SJCRH30 (cell line): ENCODE data around the gene AHDC1. TPM values are rescaled to one million over a fixed set of nuclear protein-coding genes. Genes with fewer than 3 reads are reported as not detected.

Source experiments
- DNase-seq, 2 experiments: peaks; one replicate each; pipeline ENCODE4 v3.0.0-alpha.2; 2015 to 2020
- H3K27ac ChIP-seq: fragments of 250-450 bp; sonication (Bioruptor Pico); 2 replicates; pipeline ENCODE4 v1.5.1; 2020; ENCODE audit warnings: mild to moderate bottlenecking, moderate library complexity
- H3K27me3 ChIP-seq: fragments of 250-450 bp; sonication (Bioruptor Pico); 2 replicates; pipeline ENCODE4 v1.5.1; 2020; ENCODE audit warnings: mild to moderate bottlenecking, moderate library complexity
- H3K36me3 ChIP-seq: fragments of 250-450 bp; sonication (Bioruptor Pico); 2 replicates; pipeline ENCODE4 v1.5.1; 2020; ENCODE audit warnings: mild to moderate bottlenecking, moderate library complexity
- H3K4me1 ChIP-seq: fragments of 250-450 bp; sonication (Bioruptor Pico); 2 replicates; pipeline ENCODE4 v1.5.1; 2020; ENCODE audit warnings: mild to moderate bottlenecking, moderate library complexity
- H3K4me3 ChIP-seq: fragments of 250-450 bp; sonication (Bioruptor Pico); 2 replicates; pipeline ENCODE4 v1.5.1; 2020; ENCODE audit warnings: mild to moderate bottlenecking, moderate library complexity
- H3K9me3 ChIP-seq: fragments of 250-450 bp; sonication (Bioruptor Pico); replicated peaks from 2 replicates; pipeline ENCODE4 v1.5.1; 2020; ENCODE audit warnings: mild to moderate bottlenecking, moderate library complexity
- total RNA-seq: library from RNA; depleted of rRNA; stranded (reverse); fragments of >200 nt; shearing (Covaris generic); gene quantifications from 2 replicates; pipeline ENCODE4 v1.2.3, GENCODE V29; 2014

The AHDC1 gene
- total RNA-seq, 1 experiment from 2014 or later = 30.6 TPM

GRCh38 chr1:27611450-27611849 is 7.5 kb upstream of the AHDC1 start:
- Histone ChIP-seq H3K27me3 (no peaks in the 10 kb centered on the region), H3K36me3 (no peaks in the 10 kb centered on the region), H3K9me3 (no peaks in the 10 kb centered on the region), H3K4me3 (no peak overlapping the region), H3K4me1 (peaks cover 14% of the 10 kb centered on the region), H3K27ac (no peak overlapping the region)
- no peak for DNase-seq

GRCh38 chr1:27609618-27610240 is 5.8 kb upstream of the AHDC1 start:
- no peak for DNase-seq
- Histone ChIP-seq H3K27me3 (no peaks in the 10 kb centered on the region), H3K27ac (no peak overlapping the region), H3K4me1 (peaks cover 23% of the 10 kb centered on the region), H3K36me3 (no peaks in the 10 kb centered on the region), H3K4me3 (no peak overlapping the region), H3K9me3 (no peaks in the 10 kb centered on the region)

GRCh38 chr1:27609210-27609555 is 5.2 kb upstream of the AHDC1 start:
- no peaks in the 10 kb centered on the region for H3K9me3 ChIP-seq
- H3K4me3 ChIP-seq = no peak overlapping the region
- H3K36me3 ChIP-seq = no peaks in the 10 kb centered on the region
- no peak for DNase-seq
- no peak overlapping the region for H3K27ac ChIP-seq
- H3K4me1 ChIP-seq = peaks cover 23% of the 10 kb centered on the region
- H3K27me3 ChIP-seq = no peaks in the 10 kb centered on the region

GRCh38 chr1:27607239-27607804 is 3.4 kb upstream of the AHDC1 start:
- no peak overlapping the region for H3K27ac ChIP-seq
- no peaks in the 10 kb centered on the region for H3K36me3 ChIP-seq

GRCh38 chr1:27606708-27607238 is 2.8 kb upstream of the AHDC1 start:
- Histone ChIP-seq H3K27me3 (no peaks in the 10 kb centered on the region), H3K4me3 (no peak overlapping the region), H3K9me3 (no peaks in the 10 kb centered on the region), H3K27ac (no peak overlapping the region), H3K4me1 (peaks cover 23% of the 10 kb centered on the region), H3K36me3 (no peaks in the 10 kb centered on the region)
- no peak for DNase-seq

More at GRCh38 chr1:27607239-27607804, 3.4 kb upstream of the AHDC1 start:
- Histone ChIP-seq H3K4me1 (peaks cover 23% of the 10 kb centered on the region), H3K4me3 (no peak overlapping the region), H3K9me3 (no peaks in the 10 kb centered on the region), H3K27me3 (no peaks in the 10 kb centered on the region)
- DNase-seq = peak; percentile 66 to 67

- no peak overlapping the region for H3K4me3 ChIP-seq
- H3K9me3 ChIP-seq = no peaks in the 10 kb centered on the region
- H3K27ac ChIP-seq = no peak overlapping the region
- H3K4me1 ChIP-seq = peaks cover 29% of the 10 kb centered on the region
- no peaks in the 10 kb centered on the region for H3K27me3 ChIP-seq
- no peaks in the 10 kb centered on the region for H3K36me3 ChIP-seq
- DNase-seq = peak; percentile 75 to 87
These were observed 2.1 kb upstream of the AHDC1 start for GRCh38 chr1:27605796-27606707.

- H3K9me3 ChIP-seq = no peaks in the 10 kb centered on the region
- H3K27ac ChIP-seq = no peak overlapping the region
- H3K4me3 ChIP-seq = no peak overlapping the region
- peaks cover 36% of the 10 kb centered on the region for H3K4me1 ChIP-seq
- no peak for DNase-seq
- no peaks in the 10 kb centered on the region for H3K27me3 ChIP-seq
- H3K36me3 ChIP-seq = no peaks in the 10 kb centered on the region
These were observed 1.4 kb upstream of the AHDC1 start for GRCh38 chr1:27605300-27605766.

GRCh38 chr1:27604579-27605299 is 795 bp upstream of the AHDC1 start:
- no peak overlapping the region for H3K27ac ChIP-seq
- no peaks in the 10 kb centered on the region for H3K36me3 ChIP-seq
- H3K4me3 ChIP-seq = peak overlapping the region; percentile 99
- H3K4me1 ChIP-seq = peaks cover 42% of the 10 kb centered on the region
- no peak for DNase-seq
- no peaks in the 10 kb centered on the region for H3K27me3 ChIP-seq
- H3K9me3 ChIP-seq = no peaks in the 10 kb centered on the region

GRCh38 chr1:27603309-27603680 is 649 bp downstream of the AHDC1 start:
- Histone ChIP-seq H3K4me3 (peak overlapping the region; percentile 99), H3K4me1 (peaks cover 57% of the 10 kb centered on the region), H3K27ac (peak overlapping the region; percentile 82), H3K9me3 (no peaks in the 10 kb centered on the region), H3K36me3 (no peaks in the 10 kb centered on the region), H3K27me3 (no peaks in the 10 kb centered on the region)
- DNase-seq = peak; percentile 48 to 52

GRCh38 chr1:27602462-27603308 is 1.3 kb downstream of the AHDC1 start:
- DNase-seq = peak; percentile 59 to 65
- H3K4me3 ChIP-seq = peak overlapping the region; percentile 99
- peaks cover 61% of the 10 kb centered on the region for H3K4me1 ChIP-seq
- 0 out of 2 replicates have a peak, but pooled peaks cover 2% of the 10 kb centered on the region for H3K36me3 ChIP-seq
- H3K9me3 ChIP-seq = no peaks in the 10 kb centered on the region
- H3K27me3 ChIP-seq = no peaks in the 10 kb centered on the region
- H3K27ac ChIP-seq = peak overlapping the region; percentile 82

- Histone ChIP-seq H3K36me3 (0 out of 2 replicates have a peak, but pooled peaks cover 2% of the 10 kb centered on the region), H3K9me3 (no peaks in the 10 kb centered on the region), H3K4me3 (peak overlapping the region; percentile 99), H3K27ac (peak overlapping the region; percentile 82), H3K4me1 (peaks cover 60% of the 10 kb centered on the region), H3K27me3 (no peaks in the 10 kb centered on the region)
- DNase-seq = peak; percentile 97
These were observed 2.0 kb downstream of the AHDC1 start for GRCh38 chr1:27601771-27602461.

GRCh38 chr1:27601321-27601770 is 2.6 kb downstream of the AHDC1 start:
- H3K4me3 ChIP-seq = peak overlapping the region; percentile 99
- H3K36me3 ChIP-seq = 0 out of 2 replicates have a peak, but pooled peaks cover 2% of the 10 kb centered on the region
- peaks cover 61% of the 10 kb centered on the region for H3K4me1 ChIP-seq
- peak overlapping the region; percentile 82 for H3K27ac ChIP-seq
- DNase-seq = peak in 1 of 2 experiments; percentile 45
- H3K27me3 ChIP-seq = no peaks in the 10 kb centered on the region
- H3K9me3 ChIP-seq = no peaks in the 10 kb centered on the region
